GM23338 (cell line): ENCODE measurements around the gene GRIA1. TPM values are rescaled to one million over a fixed set of nuclear protein-coding genes. Genes with fewer than 3 reads are reported as not detected.
A peak's percentile ranks its signal among the peaks of the same experiment; 100 is the strongest.

Experiments
- ATAC-seq: fragments of 200-7000 bp; cut with Tn5 transposase; 3 replicates; pipeline ENCODE4 v1.9.1; 2020
- DNase-seq: peaks from one replicate; pipeline ENCODE4 v3.0.0-alpha.2; 2015; ENCODE audit warnings: low spot score
- H2AFZ ChIP-seq: fragments of 200-600 bp; sonication (generic); 2 replicates; pipeline ENCODE4 v1.8.0; 2016; ENCODE audit warnings: antibody characterized with exemption, mild to moderate bottlenecking, moderate library complexity
- H3F3A ChIP-seq: fragments of 200-600 bp; sonication (generic); replicated peaks from 2 replicates; pipeline ENCODE4 v1.8.0; 2017; ENCODE audit warnings: antibody characterized with exemption, mixed run types, low read depth
- H3K27ac ChIP-seq: fragments of 200-600 bp; sonication (generic); 2 replicates; pipeline ENCODE4 v1.6.1; 2016; ENCODE audit warnings: low read depth
- H3K27me3 ChIP-seq: fragments of 200-600 bp; sonication (generic); 2 replicates; pipeline ENCODE4 v1.8.0; 2016; ENCODE audit warnings: mild to moderate bottlenecking, mixed run types, moderate library complexity; ENCODE audit not compliant: insufficient read depth
- H3K36me3 ChIP-seq: fragments of 200-600 bp; sonication (generic); 2 replicates; pipeline ENCODE4 v1.8.0; 2016; ENCODE audit warnings: mild to moderate bottlenecking; ENCODE audit not compliant: insufficient read depth
- H3K4me1 ChIP-seq: fragments of 200-600 bp; sonication (generic); 2 replicates; pipeline ENCODE4 v1.8.0; 2016; ENCODE audit warnings: mild to moderate bottlenecking, moderate library complexity; ENCODE audit not compliant: insufficient read depth
- H3K4me2 ChIP-seq: fragments of 200-600 bp; sonication (generic); 2 replicates; pipeline ENCODE4 v1.7.1; 2017; ENCODE audit warnings: mixed run types
- H3K4me3 ChIP-seq: fragments of 200-600 bp; sonication (generic); 2 replicates; pipeline ENCODE4 v1.6.1; 2016; ENCODE audit warnings: mixed run types
- H3K79me2 ChIP-seq: fragments of 200-600 bp; sonication (generic); replicated peaks from 2 replicates; pipeline ENCODE4 v1.8.0; 2017; ENCODE audit warnings: mild to moderate bottlenecking; ENCODE audit not compliant: insufficient read depth
- H3K9me2 ChIP-seq: fragments of 200-600 bp; sonication (generic); 2 replicates; pipeline ENCODE4 v1.8.0; 2017; ENCODE audit not compliant: insufficient read depth
- H4K20me1 ChIP-seq: fragments of 200-600 bp; sonication (generic); replicated peaks from 2 replicates; pipeline ENCODE4 v1.8.0; 2017; ENCODE audit warnings: mild to moderate bottlenecking; ENCODE audit not compliant: insufficient read depth
- H3K27ac Mint-ChIP-seq: 2 replicates; pipeline ENCODE4 v1.8.0; 2020; ENCODE audit warnings: inconsistent platforms, mild to moderate bottlenecking, moderate library complexity, mixed read lengths
- H3K27me3 Mint-ChIP-seq: 3 replicates; pipeline ENCODE4 v1.8.0; 2022; ENCODE audit warnings: low read depth, mild to moderate bottlenecking, moderate library complexity, mixed read lengths, inconsistent platforms; ENCODE audit not compliant: insufficient read depth, poor library complexity
- H3K36me3 Mint-ChIP-seq: 3 replicates; pipeline ENCODE4 v1.8.0; 2021; ENCODE audit warnings: low read depth, mild to moderate bottlenecking, inconsistent platforms, moderate library complexity, mixed read lengths
- H3K4me1 Mint-ChIP-seq: 3 replicates; pipeline ENCODE4 v1.8.0; 2020; ENCODE audit warnings: mild to moderate bottlenecking, inconsistent platforms, mixed read lengths
- H3K4me3 Mint-ChIP-seq: 3 replicates; pipeline ENCODE4 v1.8.0; 2021; ENCODE audit warnings: moderate library complexity, mild to moderate bottlenecking, inconsistent platforms, mixed read lengths
- H3K9me3 Mint-ChIP-seq: 3 replicates; pipeline ENCODE4 v1.8.0; 2020; ENCODE audit warnings: moderate library complexity, mild to moderate bottlenecking, inconsistent platforms, mixed read lengths
- ETS1 ChIP-seq: IDR thresholded peaks from 2 replicates; pipeline ENCODE4 v1.6.1; 2016; ENCODE audit warnings: antibody characterized with exemption
- EZH2 ChIP-seq: fragments of 200-600 bp; sonication (generic); IDR thresholded peaks from one replicate; pipeline ENCODE4 v1.8.0; 2017; ENCODE audit warnings: antibody characterized with exemption, mild to moderate bottlenecking, low read depth; ENCODE audit not compliant: unreplicated experiment
- EZH2phosphoT487 ChIP-seq: fragments of 200-600 bp; sonication (generic); IDR thresholded peaks from one replicate; pipeline ENCODE4 v1.8.1; 2018; ENCODE audit warnings: antibody characterized with exemption; ENCODE audit not compliant: unreplicated experiment
- STAT1 ChIP-seq: IDR thresholded peaks from one replicate; pipeline ENCODE4 v1.6.1; 2016; ENCODE audit warnings: antibody characterized with exemption; ENCODE audit not compliant: unreplicated experiment
- long read RNA-seq: library from polyadenylated mRNA; unstranded; transcript quantifications from one replicate; pipeline ENCODE4 v2.0.0, GENCODE V29; 2020; ENCODE audit not compliant: unreplicated experiment
- polyA plus RNA-seq: library from polyadenylated mRNA; unstranded; fragments of >200 nt; fragmentation: Nextera tagmentation; extraction: Ambion mirVana; gene quantifications from 2 replicates; pipeline ENCODE4 v1.2.1, GENCODE V29; 2016
- total RNA-seq: library from RNA; depleted of rRNA; stranded (reverse); fragments of >200 nt; shearing (Covaris generic); gene quantifications from 2 replicates; pipeline ENCODE4 v1.2.3, GENCODE V29; 2014; rRNA removed
- TF ChIP-seq, protein P1 (sequence below), 2 experiments: fragments of 200-600 bp in 1 of 2; sonication (generic) in 1 of 2; conservative IDR thresholded peaks; 2 replicates each; pipeline versions ENCODE4 v1.5.1 to v1.6.1; 2016 to 2017; ENCODE audit warnings: antibody characterized with exemption in 2 of 2, low read depth in 2 of 2, mild to moderate bottlenecking in 2 of 2, moderate library complexity in 1 of 2

GRIA1 gene
- total RNA-seq (1.4 and 1.7 TPM in 2 replicates), polyA plus RNA-seq (0.96 and 1.0 TPM in 2 replicates)
- long read RNA-seq: 0 reads

DNA sequence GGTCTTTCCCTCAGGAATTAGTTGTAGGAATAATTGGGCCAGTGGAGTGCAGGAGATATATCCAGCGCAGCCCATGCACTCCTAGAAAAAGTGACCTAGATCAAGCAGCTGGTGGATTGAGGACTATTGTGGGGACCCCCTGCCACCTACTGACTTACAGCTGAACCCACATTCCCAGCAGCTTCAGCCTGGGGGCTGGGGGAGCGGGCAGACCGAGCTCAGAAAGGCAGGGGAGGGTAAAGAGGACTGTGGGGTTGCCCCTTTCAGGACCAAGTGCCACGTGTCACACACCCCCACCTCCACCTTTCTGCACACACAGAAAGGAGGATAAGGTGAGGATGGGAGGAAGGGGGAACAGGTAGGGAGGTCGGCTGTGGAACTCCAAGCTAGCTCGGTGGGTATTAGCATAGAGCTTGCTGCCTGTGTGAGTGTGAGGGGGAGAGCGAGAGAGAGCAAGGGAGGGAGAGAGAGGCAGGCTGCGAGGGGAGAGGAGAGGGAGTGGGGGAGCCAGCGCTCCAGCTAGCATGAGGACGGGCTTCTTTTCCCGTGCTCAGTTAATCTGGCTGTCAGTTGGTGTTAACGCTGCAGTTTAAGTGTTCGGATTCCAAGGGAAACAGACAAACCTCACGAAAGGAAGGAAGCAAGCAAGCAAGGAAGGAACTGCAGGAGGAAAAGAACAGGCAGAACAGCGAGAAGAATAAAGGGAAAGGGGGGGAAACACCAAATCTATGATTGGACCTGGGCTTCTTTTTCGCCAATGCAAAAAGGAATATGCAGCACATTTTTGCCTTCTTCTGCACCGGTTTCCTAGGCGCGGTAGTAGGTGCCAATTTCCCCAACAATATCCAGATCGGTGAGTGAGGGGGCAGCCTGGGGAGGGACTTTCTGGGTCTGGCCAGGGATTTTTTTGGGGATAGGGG lies at the start of gene GRIA1:
Gene GRIA1 (plus strand): TSS at position 553 of the 920 bp plus-strand sequence.
- H3K27ac ChIP-seq: no peak within 1 kb of the TSS
- TF ChIP-seq, protein P1, sequence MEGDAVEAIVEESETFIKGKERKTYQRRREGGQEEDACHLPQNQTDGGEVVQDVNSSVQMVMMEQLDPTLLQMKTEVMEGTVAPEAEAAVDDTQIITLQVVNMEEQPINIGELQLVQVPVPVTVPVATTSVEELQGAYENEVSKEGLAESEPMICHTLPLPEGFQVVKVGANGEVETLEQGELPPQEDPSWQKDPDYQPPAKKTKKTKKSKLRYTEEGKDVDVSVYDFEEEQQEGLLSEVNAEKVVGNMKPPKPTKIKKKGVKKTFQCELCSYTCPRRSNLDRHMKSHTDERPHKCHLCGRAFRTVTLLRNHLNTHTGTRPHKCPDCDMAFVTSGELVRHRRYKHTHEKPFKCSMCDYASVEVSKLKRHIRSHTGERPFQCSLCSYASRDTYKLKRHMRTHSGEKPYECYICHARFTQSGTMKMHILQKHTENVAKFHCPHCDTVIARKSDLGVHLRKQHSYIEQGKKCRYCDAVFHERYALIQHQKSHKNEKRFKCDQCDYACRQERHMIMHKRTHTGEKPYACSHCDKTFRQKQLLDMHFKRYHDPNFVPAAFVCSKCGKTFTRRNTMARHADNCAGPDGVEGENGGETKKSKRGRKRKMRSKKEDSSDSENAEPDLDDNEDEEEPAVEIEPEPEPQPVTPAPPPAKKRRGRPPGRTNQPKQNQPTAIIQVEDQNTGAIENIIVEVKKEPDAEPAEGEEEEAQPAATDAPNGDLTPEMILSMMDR (conservative IDR thresholded peaks at IDR 0.05; ENCODE audit: low read depth in 2 of 2): peak; percentile 27 to 64; a peak in 3 of 4 replicates
- TF ChIP-seq ETS1 (no peak), STAT1 (no peak), EZH2 (no peak)
- peak within 1 kb of the TSS; percentile 81 for H3K4me3 Mint-ChIP-seq
- peaks cover 7% of the 10 kb centered on the region for H3K27me3 Mint-ChIP-seq
- peaks cover 26% of the 10 kb centered on the region for H3K4me1 ChIP-seq
- no peaks in the 10 kb centered on the region for H3K36me3 ChIP-seq
- peak within 1 kb of the TSS; percentile 69 for H3K4me3 ChIP-seq
- no peaks in the 10 kb centered on the region for H4K20me1 ChIP-seq
- H3K27ac Mint-ChIP-seq: no peak within 1 kb of the TSS
- no peaks in the 10 kb centered on the region for H3K36me3 Mint-ChIP-seq
- no peaks in the 10 kb centered on the region; the same call in 1 of the 2 replicates for H3K79me2 ChIP-seq
- ATAC-seq (peak; percentile 96), DNase-seq (peak; percentile 74)
- H3F3A ChIP-seq: no peaks in the 10 kb centered on the region
- H3K4me1 Mint-ChIP-seq: peaks cover 27% of the 10 kb centered on the region
- no peaks in the 10 kb centered on the region for H3K9me3 Mint-ChIP-seq
- peaks cover 3% of the 10 kb centered on the region; the same call in 1 of the 2 replicates for H3K9me2 ChIP-seq
- peak within 1 kb of the TSS; percentile 92 for H3K4me2 ChIP-seq
- peak within 1 kb of the TSS; percentile 100 for H2AFZ ChIP-seq
- peaks cover 13% of the 10 kb centered on the region; the same call in 1 of the 2 replicates for H3K27me3 ChIP-seq

- Mint-ChIP-seq H3K27me3 (peaks cover 4% of the 10 kb centered on the region), H3K4me1 (peaks cover 15% of the 10 kb centered on the region; the same call in 2 of the 3 replicates), H3K36me3 (no peaks in the 10 kb centered on the region; the same call in 2 of the 3 replicates), H3K9me3 (no peaks in the 10 kb centered on the region), H3K27ac (peak overlapping the region; percentile 53; the same call in 1 of the 2 replicates), H3K4me3 (no peak overlapping the region)
- no peaks in the 10 kb centered on the region for H3K9me2 ChIP-seq
- no peaks in the 10 kb centered on the region for H3K27me3 ChIP-seq
- no peaks in the 10 kb centered on the region for H4K20me1 ChIP-seq
- no peaks in the 10 kb centered on the region for H3F3A ChIP-seq
- peak; percentile 17 for DNase-seq
- H3K4me2 ChIP-seq: no peak overlapping the region
- peaks cover 8% of the 10 kb centered on the region; the same call in 1 of the 2 replicates for H3K4me1 ChIP-seq
- no peak overlapping the region for H3K4me3 ChIP-seq
- H3K36me3 ChIP-seq: no peaks in the 10 kb centered on the region
- H2AFZ ChIP-seq: peak overlapping the region; percentile 88
- no peaks in the 10 kb centered on the region for H3K79me2 ChIP-seq
- TF ChIP-seq, protein P1 (conservative IDR thresholded peaks at IDR 0.05; ENCODE audit: low read depth in 2 of 2): peak in 1 of 2 experiments; percentile 45; a peak in 2 of 4 replicates
- TF ChIP-seq EZH2phosphoT487: no peak
- ATAC-seq: no peak
- H3K27ac ChIP-seq: no peak overlapping the region
Measured at GRCh38 chr5:153445875-153446579, 44.4 kb upstream of the GRIA1 start.
